GM23338 (cell line): ENCODE measurements around the gene RGS7. TPM values are rescaled to one million over a fixed set of nuclear protein-coding genes. Genes with fewer than 3 reads are reported as not detected.

ENCODE experiments used
- ATAC-seq: fragments of 200-7000 bp; cut with Tn5 transposase; 3 replicates; pipeline ENCODE4 v1.9.1; 2020
- DNase-seq: peaks from one replicate; pipeline ENCODE4 v3.0.0-alpha.2; 2015; ENCODE audit warnings: low spot score
- H2AFZ ChIP-seq: fragments of 200-600 bp; sonication (generic); 2 replicates; pipeline ENCODE4 v1.8.0; 2016; ENCODE audit warnings: antibody characterized with exemption, mild to moderate bottlenecking, moderate library complexity
- H3F3A ChIP-seq: fragments of 200-600 bp; sonication (generic); replicated peaks from 2 replicates; pipeline ENCODE4 v1.8.0; 2017; ENCODE audit warnings: antibody characterized with exemption, mixed run types, low read depth
- H3K27ac ChIP-seq: fragments of 200-600 bp; sonication (generic); 2 replicates; pipeline ENCODE4 v1.6.1; 2016; ENCODE audit warnings: low read depth
- H3K27me3 ChIP-seq: fragments of 200-600 bp; sonication (generic); 2 replicates; pipeline ENCODE4 v1.8.0; 2016; ENCODE audit warnings: mild to moderate bottlenecking, mixed run types, moderate library complexity; ENCODE audit not compliant: insufficient read depth
- H3K36me3 ChIP-seq: fragments of 200-600 bp; sonication (generic); 2 replicates; pipeline ENCODE4 v1.8.0; 2016; ENCODE audit warnings: mild to moderate bottlenecking; ENCODE audit not compliant: insufficient read depth
- H3K4me1 ChIP-seq: fragments of 200-600 bp; sonication (generic); 2 replicates; pipeline ENCODE4 v1.8.0; 2016; ENCODE audit warnings: mild to moderate bottlenecking, moderate library complexity; ENCODE audit not compliant: insufficient read depth
- H3K4me2 ChIP-seq: fragments of 200-600 bp; sonication (generic); 2 replicates; pipeline ENCODE4 v1.7.1; 2017; ENCODE audit warnings: mixed run types
- H3K4me3 ChIP-seq: fragments of 200-600 bp; sonication (generic); 2 replicates; pipeline ENCODE4 v1.6.1; 2016; ENCODE audit warnings: mixed run types
- H3K79me2 ChIP-seq: fragments of 200-600 bp; sonication (generic); replicated peaks from 2 replicates; pipeline ENCODE4 v1.8.0; 2017; ENCODE audit warnings: mild to moderate bottlenecking; ENCODE audit not compliant: insufficient read depth
- H3K9me2 ChIP-seq: fragments of 200-600 bp; sonication (generic); 2 replicates; pipeline ENCODE4 v1.8.0; 2017; ENCODE audit not compliant: insufficient read depth
- H4K20me1 ChIP-seq: fragments of 200-600 bp; sonication (generic); replicated peaks from 2 replicates; pipeline ENCODE4 v1.8.0; 2017; ENCODE audit warnings: mild to moderate bottlenecking; ENCODE audit not compliant: insufficient read depth
- H3K27ac Mint-ChIP-seq: 2 replicates; pipeline ENCODE4 v1.8.0; 2020; ENCODE audit warnings: inconsistent platforms, mild to moderate bottlenecking, moderate library complexity, mixed read lengths
- H3K27me3 Mint-ChIP-seq: 3 replicates; pipeline ENCODE4 v1.8.0; 2022; ENCODE audit warnings: low read depth, mild to moderate bottlenecking, moderate library complexity, mixed read lengths, inconsistent platforms; ENCODE audit not compliant: insufficient read depth, poor library complexity
- H3K36me3 Mint-ChIP-seq: 3 replicates; pipeline ENCODE4 v1.8.0; 2021; ENCODE audit warnings: low read depth, mild to moderate bottlenecking, inconsistent platforms, moderate library complexity, mixed read lengths
- H3K4me1 Mint-ChIP-seq: 3 replicates; pipeline ENCODE4 v1.8.0; 2020; ENCODE audit warnings: mild to moderate bottlenecking, inconsistent platforms, mixed read lengths
- H3K4me3 Mint-ChIP-seq: 3 replicates; pipeline ENCODE4 v1.8.0; 2021; ENCODE audit warnings: moderate library complexity, mild to moderate bottlenecking, inconsistent platforms, mixed read lengths
- H3K9me3 Mint-ChIP-seq: 3 replicates; pipeline ENCODE4 v1.8.0; 2020; ENCODE audit warnings: moderate library complexity, mild to moderate bottlenecking, inconsistent platforms, mixed read lengths
- CTCF ChIP-seq, 2 experiments: fragments of 200-600 bp in 1 of 2; sonication (generic) in 1 of 2; conservative IDR thresholded peaks; 2 replicates each; pipeline versions ENCODE4 v1.5.1 to v1.6.1; 2016 to 2017; ENCODE audit warnings: antibody characterized with exemption in 2 of 2, low read depth in 2 of 2, mild to moderate bottlenecking in 2 of 2, moderate library complexity in 1 of 2
- EZH2 ChIP-seq: fragments of 200-600 bp; sonication (generic); IDR thresholded peaks from one replicate; pipeline ENCODE4 v1.8.0; 2017; ENCODE audit warnings: antibody characterized with exemption, mild to moderate bottlenecking, low read depth; ENCODE audit not compliant: unreplicated experiment
- EZH2phosphoT487 ChIP-seq: fragments of 200-600 bp; sonication (generic); IDR thresholded peaks from one replicate; pipeline ENCODE4 v1.8.1; 2018; ENCODE audit warnings: antibody characterized with exemption; ENCODE audit not compliant: unreplicated experiment
- JUNB ChIP-seq: IDR thresholded peaks from one replicate; pipeline ENCODE4 v1.6.1; 2016; ENCODE audit warnings: antibody characterized with exemption; ENCODE audit not compliant: unreplicated experiment
- NANOG ChIP-seq: IDR thresholded peaks from 2 replicates; pipeline ENCODE4 v1.6.1; 2016; ENCODE audit warnings: antibody characterized with exemption, borderline replicate concordance
- POLR2AphosphoS5 ChIP-seq: IDR thresholded peaks from 2 replicates; pipeline ENCODE4 v1.6.1; 2016; ENCODE audit warnings: antibody characterized with exemption, low read depth
- REST ChIP-seq: IDR thresholded peaks from one replicate; pipeline ENCODE4 v1.6.1; 2018; ENCODE audit warnings: antibody characterized with exemption; ENCODE audit not compliant: unreplicated experiment
- STAT1 ChIP-seq: IDR thresholded peaks from one replicate; pipeline ENCODE4 v1.6.1; 2016; ENCODE audit warnings: antibody characterized with exemption; ENCODE audit not compliant: unreplicated experiment
- ZNF462 ChIP-seq: fragments of 250-450 bp; sonication (Bioruptor Pico); IDR thresholded peaks from 2 replicates; pipeline ENCODE4 v1.5.0; 2020; ENCODE audit warnings: mild to moderate bottlenecking, moderate library complexity
- polyA plus RNA-seq: library from polyadenylated mRNA; unstranded; fragments of >200 nt; fragmentation: Nextera tagmentation; extraction: Ambion mirVana; gene quantifications from 2 replicates; pipeline ENCODE4 v1.2.1, GENCODE V29; 2016
- total RNA-seq: library from RNA; depleted of rRNA; stranded (reverse); fragments of >200 nt; shearing (Covaris generic); gene quantifications from 2 replicates; pipeline ENCODE4 v1.2.3, GENCODE V29; 2014

Gene RGS7
- total and polyA plus RNA-seq, 2 experiments from 2014 or later, result 2.0 to 2.2 TPM

GRCh38 chr1:240956020-240956419, 401.0 kb downstream of the RGS7 start (continued):
- TF ChIP-seq REST, result no peak
- TF ChIP-seq POLR2AphosphoS5, result no peak
- no peak for TF ChIP-seq EZH2phosphoT487
- TF ChIP-seq JUNB, result no peak

- Histone ChIP-seq H3K4me2 (no peak overlapping the region), H3K9me2 (no peaks in the 10 kb centered on the region), H3K36me3 (no peaks in the 10 kb centered on the region), H3K79me2 (no peaks in the 10 kb centered on the region), H3K4me3 (no peak overlapping the region), H3K4me1 (no peaks in the 10 kb centered on the region), H3K27ac (no peak overlapping the region), H2AFZ (no peak overlapping the region), H4K20me1 (no peaks in the 10 kb centered on the region), H3K27me3 (no peaks in the 10 kb centered on the region), H3F3A (no peaks in the 10 kb centered on the region)
- Mint-ChIP-seq H3K27me3 (no peaks in the 10 kb centered on the region), H3K4me3 (no peak overlapping the region), H3K36me3 (no peaks in the 10 kb centered on the region), H3K27ac (no peak overlapping the region), H3K4me1 (no peaks in the 10 kb centered on the region), H3K9me3 (no peaks in the 10 kb centered on the region)
- ATAC-seq (no peak), DNase-seq (no peak)
- TF ChIP-seq EZH2, result no peak
- no peak for TF ChIP-seq ZNF462 (CRISPR knock-in tag)
- TF ChIP-seq EZH2phosphoT487, result no peak
- no peak for TF ChIP-seq JUNB
- TF ChIP-seq NANOG, result no peak
- TF ChIP-seq STAT1, result no peak
- no peak for TF ChIP-seq CTCF (conservative IDR thresholded peaks at IDR 0.05; ENCODE audit: low read depth in 2 of 2)
Observed at GRCh38 chr1:240947438-240948224, 409.4 kb downstream of the RGS7 start.
